Measurements from ENCODE around the gene SOX5. TPM values are rescaled to one million over a fixed set of nuclear protein-coding genes. Genes with fewer than 3 reads are reported as not detected.

SOX5 gene
- 10 to 100 TPM; 13.2 to 32.4 (median 23.3) TPM for total RNA-seq

- WGBS, 2 donors = 3% methylated on average over 13 of the region's 13 CpGs
- DNase-seq = peak; percentile 63 to 65
- TF ChIP-seq CTCF (IDR thresholded peaks at IDR 0.05) = peak in 4 of 6 experiments; percentile 21 to 48 (median 30)
- no peak for TF ChIP-seq POLR2A (IDR thresholded peaks at IDR 0.05)
- Histone ChIP-seq H3K27ac (no peak within 1 kb of the TSS), H3K4me3 (replicated peaks in 1 of 3) (peak within 1 kb of the TSS in 2 of 3 donors; percentile 26 to 44), H3K36me3 (no peaks in the 10 kb centered on the region), H3K4me1 (no peaks in the 10 kb centered on the region), H3K27me3 (no peaks in the 10 kb centered on the region), H3K9me3 (no peaks in the 10 kb centered on the region)
- intact Hi-C loops (cut with DNase I) = no loop called here
Measured at GRCh38 chr12:23949348-23950209, at the start of gene SOX5. Gene SOX5, minus strand, starts transcription at chr12:23949670. Its CDS starts 69 bp downstream, at chr12:23949601.

- no peak for TF ChIP-seq CTCF (IDR thresholded peaks at IDR 0.05)
- TF ChIP-seq POLR2A (IDR thresholded peaks at IDR 0.05) = no peak
- H3K9me3 ChIP-seq = no peaks in the 10 kb centered on the region
- no peak overlapping the region for H3K27ac ChIP-seq
- no peaks in the 10 kb centered on the region for H3K4me1 ChIP-seq
- 96 to 97% methylated on average over 1 of the region's 1 CpG for WGBS, 2 donors
- H3K27me3 ChIP-seq = no peaks in the 10 kb centered on the region
- no peak overlapping the region for H3K4me3 ChIP-seq (replicated peaks in 1 of 3)
- no peaks in the 10 kb centered on the region for H3K36me3 ChIP-seq
- no peak for DNase-seq
- intact Hi-C loops (cut with DNase I) = no loop called here
Measured at GRCh38 chr12:23987046-23987445, 37.6 kb upstream of the SOX5 start.

- DNase-seq = no peak
- TF ChIP-seq POLR2A (IDR thresholded peaks at IDR 0.05) (no peak), CTCF (IDR thresholded peaks at IDR 0.05) (no peak)
- 87 to 98% methylated on average over 3 of the region's 3 CpGs for WGBS, 2 donors
Measured at GRCh38 chr12:23980826-23981225, 31.4 kb upstream of the SOX5 start.

GRCh38 chr12:23964812-23965211 is 15.3 kb upstream of the SOX5 start:
- no peak for TF ChIP-seq CTCF (IDR thresholded peaks at IDR 0.05)
- no peak for TF ChIP-seq POLR2A (IDR thresholded peaks at IDR 0.05)
- Histone ChIP-seq H3K4me1 (no peaks in the 10 kb centered on the region), H3K36me3 (no peaks in the 10 kb centered on the region), H3K27ac (no peak overlapping the region), H3K27me3 (no peaks in the 10 kb centered on the region), H3K9me3 (no peaks in the 10 kb centered on the region), H3K4me3 (replicated peaks in 1 of 3) (no peak overlapping the region)
- intact Hi-C loops (cut with DNase I) = no loop called here
- no peak for DNase-seq
- WGBS, 2 donors = 82 to 93% methylated on average over 10 of the region's 10 CpGs

More at GRCh38 chr12:23980826-23981225, 31.4 kb upstream of the SOX5 start:
- Histone ChIP-seq H3K9me3 (no peaks in the 10 kb centered on the region), H3K36me3 (no peaks in the 10 kb centered on the region), H3K4me1 (no peaks in the 10 kb centered on the region), H3K27ac (no peak overlapping the region), H3K27me3 (no peaks in the 10 kb centered on the region), H3K4me3 (replicated peaks in 1 of 3) (no peak overlapping the region)
- intact Hi-C loops (cut with DNase I) = no loop called here

- no peak overlapping the region for H3K27ac ChIP-seq
- TF ChIP-seq CTCF (IDR thresholded peaks at IDR 0.05) (no peak), POLR2A (IDR thresholded peaks at IDR 0.05) (no peak)
- no peaks in the 10 kb centered on the region for H3K36me3 ChIP-seq
- H3K27me3 ChIP-seq = no peaks in the 10 kb centered on the region
- H3K4me3 ChIP-seq (replicated peaks in 1 of 3) = no peak overlapping the region
- 82 to 85% methylated on average over 1 of the region's 1 CpG for WGBS, 2 donors
- intact Hi-C loops (cut with DNase I) = no loop called here
- no peaks in the 10 kb centered on the region for H3K4me1 ChIP-seq
- DNase-seq = no peak
- H3K9me3 ChIP-seq = no peaks in the 10 kb centered on the region
Measured at GRCh38 chr12:23959826-23960225, 10.4 kb upstream of the SOX5 start.
